GM18502 (cell line): ENCODE measurements around the gene ADAMTS18.
"Not testable (repeated sequence)": the region's sequence is repeated elsewhere in the genome, so short reads cannot be mapped to it uniquely, and the experiment has no call there.

Source experiments
- ATAC-seq: cut with Tn5 transposase; IDR thresholded peaks from one replicate; pipeline ENCODE4 v1.9.1; 2021; ENCODE audit warnings: mild to moderate bottlenecking; ENCODE audit not compliant: unreplicated experiment, poor library complexity

Gene ADAMTS18

DNA sequence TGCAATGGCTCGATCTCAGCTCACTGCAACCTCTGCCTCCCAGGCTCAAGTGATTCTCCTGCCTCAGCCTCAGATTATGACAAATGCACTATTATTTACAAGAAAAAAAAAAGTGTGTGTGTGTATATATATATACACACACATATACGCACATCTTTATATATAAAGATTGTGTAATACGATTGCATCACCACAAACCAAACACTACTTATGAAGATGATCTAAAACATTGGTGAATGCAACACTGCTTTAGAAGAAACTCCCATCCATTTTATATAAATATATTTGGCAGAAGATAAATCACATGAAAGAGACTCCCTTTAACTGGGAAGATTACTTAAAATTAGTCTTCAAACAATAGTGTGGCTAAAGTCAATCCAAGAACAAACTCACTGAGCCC, 138.9 kb downstream of the ADAMTS18 start:
- no peak for ATAC-seq

DNA sequence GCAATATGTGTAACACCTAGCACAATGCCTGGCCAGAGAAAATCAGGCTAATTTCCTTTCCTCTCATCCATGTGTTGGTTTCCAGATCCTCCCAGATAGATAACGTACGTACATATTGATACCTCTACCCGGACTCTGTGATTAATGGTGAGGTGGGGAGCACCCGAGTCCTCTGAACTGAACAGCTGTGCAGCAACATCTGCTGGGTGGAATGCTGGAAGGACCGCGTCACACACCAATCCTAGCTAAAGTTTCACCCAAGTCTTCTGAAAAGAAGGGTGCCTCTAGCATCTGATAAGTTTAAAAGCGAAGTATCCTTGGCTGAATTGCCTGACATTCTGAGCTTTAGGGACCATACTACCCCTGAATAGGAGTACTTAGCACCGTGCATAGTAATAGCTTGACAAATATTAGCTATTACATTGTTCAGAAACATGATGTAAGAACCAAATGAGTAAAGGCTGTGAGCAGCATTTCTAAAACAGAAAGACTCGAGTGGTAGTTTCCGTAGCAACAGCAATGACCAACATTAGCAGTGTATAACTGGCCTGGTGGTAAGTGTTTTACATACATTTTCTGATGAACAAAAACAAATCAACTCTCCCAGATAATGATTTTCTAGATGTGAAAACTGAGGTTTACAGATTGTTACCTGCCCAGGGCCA, 144.3 kb downstream of the ADAMTS18 start:
- ATAC-seq: no peak

DNA sequence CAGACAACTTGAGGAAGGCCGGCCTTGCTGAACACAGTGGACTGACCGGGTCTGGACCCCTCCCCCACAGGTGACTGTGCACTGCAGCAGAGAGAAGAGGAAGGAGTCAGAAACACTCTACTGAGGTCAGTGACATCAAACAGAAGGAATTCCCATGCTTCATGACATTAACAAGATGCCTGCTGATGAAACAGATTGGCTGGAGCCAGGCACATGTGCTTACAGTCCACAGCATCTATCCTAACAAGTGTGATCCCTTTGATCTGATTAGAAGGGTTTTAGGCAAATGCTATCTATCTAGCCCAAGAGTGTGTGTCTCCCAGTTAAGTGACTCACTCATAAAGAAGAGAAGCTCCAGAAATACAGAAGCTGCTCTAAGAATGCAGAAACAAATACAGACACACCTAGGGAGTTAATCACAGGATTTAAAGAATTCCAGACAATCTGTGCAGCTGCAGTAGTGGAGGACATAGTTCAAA, 145.5 kb downstream of the ADAMTS18 start:
- ATAC-seq: no peak

DNA sequence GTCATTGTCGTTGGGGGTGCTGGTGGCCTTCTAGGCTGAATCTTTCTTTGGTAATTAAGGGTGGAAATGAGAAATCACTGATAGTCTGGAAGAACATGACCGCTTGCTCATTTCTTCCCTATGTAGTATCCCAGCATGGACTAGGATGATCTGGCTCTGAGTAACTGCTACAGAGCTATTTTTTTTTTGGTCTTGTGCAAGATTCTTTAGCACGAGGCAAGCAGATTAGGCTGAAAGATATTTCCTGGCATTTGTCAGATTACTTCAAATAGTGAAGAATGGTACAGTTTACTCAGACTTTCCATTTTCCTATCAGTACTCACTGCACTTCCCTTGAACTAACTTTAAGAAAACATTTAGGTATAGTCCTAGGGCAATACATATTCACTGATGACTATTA, 146.6 kb downstream of the ADAMTS18 start:
- no peak for ATAC-seq

DNA sequence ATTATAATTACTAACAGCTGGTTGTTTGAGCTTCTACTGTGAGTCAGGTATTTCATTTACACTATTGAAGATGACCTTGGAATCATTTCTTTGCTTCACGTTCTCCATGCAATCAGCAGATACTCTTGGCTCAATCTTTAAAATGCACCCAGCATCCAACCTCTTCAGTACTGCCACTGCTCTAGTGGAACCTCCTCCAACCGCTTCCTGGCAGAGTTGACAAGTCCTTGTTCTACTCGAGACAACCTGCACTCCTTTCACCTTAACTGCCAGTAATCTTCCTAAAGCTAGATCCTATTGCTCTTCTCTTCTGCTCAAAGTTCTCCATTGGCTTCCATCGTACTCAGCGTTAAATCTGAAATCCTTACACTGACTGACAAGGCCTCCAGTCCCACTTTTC, 149.2 kb downstream of the ADAMTS18 start:
- no peak for ATAC-seq

DNA sequence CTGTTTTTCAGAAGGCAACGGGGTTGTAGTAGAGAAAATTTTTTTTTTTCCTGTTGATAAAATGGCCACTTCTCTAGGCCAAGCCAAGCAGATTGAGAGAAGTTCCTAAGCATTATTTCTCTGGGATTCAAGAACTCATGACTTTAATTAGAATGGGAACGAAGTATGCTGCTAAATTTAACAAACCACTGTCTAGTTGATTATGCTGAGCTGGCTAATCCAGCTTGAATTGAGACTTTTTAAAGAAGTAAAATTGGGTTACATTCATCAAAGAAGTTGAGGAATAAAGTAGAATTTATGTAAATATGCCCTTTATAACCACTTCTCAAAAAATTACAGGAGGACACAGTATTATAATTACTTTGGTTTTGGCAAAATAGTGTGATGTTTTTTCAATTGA, 152.5 kb downstream of the ADAMTS18 start:
- ATAC-seq: no peak

DNA sequence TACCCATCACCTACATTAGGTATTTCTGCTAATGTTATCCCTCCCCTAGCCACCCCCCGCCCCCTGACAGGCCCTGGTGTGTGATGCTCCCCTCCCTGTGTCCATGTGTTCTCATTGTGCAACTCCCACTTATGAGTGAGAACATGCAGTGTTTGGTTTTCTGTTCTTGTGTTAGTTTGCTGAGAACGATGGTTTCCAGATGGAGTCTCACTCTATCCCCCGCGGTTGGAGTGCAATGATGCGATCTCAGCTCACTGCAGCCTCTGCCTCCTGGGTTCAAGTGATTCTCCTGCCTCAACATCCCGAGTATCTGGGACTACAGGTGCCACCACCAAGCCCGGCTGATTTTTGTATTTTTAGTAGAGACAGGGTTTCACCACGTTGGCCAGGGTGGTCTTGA, 155.5 kb downstream of the ADAMTS18 start:
- not testable (repeated sequence) for ATAC-seq

DNA sequence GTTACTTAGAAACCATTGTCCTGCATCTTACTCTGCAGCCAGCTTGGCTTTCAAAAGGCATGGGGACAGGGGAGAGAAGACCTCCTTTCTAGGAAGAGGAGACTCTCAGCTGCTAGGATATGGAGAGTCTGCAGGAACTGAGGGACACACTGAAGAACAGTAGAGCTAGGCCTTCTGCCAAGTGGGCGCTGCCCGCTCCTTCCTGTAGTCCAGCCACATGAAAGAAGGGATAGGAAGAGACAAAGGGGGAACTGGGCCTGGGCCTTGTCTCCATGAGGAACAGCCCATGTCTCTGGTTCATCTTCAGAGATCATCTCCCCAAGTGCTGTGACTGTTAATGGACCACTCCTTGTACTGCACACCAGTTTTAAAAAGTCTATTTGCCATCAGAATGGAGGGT, 157.3 kb downstream of the ADAMTS18 start:
- no peak for ATAC-seq

DNA sequence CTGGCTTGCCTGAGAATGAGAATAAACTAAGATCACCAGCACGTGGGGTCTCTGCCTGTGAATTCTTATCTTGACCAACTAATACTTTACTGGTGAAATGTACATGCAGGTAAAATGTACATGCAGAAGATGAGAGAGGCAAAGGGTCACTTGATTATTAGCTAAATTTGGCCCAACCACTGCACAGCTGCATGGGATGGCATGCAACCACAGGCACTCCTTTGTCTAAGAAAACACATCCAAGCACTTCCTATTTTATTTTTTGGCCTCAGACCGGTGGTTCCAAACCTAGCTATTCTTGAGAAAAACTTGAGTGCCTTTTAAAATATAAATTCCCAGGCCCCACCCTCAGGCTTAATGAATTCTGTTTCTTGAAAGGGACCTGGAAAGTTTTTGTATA, 157.7 kb downstream of the ADAMTS18 start:
- ATAC-seq: no peak

DNA sequence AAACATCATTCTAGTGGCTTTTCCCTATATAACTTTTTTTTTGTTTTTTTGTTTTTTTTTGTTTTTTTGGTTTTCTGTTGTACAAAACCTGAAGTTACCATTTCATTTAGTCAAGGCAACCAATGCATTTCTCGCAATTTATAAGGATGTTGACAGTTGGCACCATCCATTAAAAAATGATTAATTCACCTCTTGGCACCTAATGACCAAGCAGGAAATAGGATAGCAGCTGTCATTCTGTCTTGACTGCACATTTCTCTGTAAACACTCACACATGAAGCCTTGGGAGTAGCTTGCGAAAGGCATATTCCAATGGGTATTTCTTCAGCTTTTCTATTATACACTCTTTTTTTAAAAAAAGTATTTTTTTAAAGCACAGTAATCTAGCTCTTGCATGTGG, 158.2 kb downstream of the ADAMTS18 start:
- no peak for ATAC-seq

DNA sequence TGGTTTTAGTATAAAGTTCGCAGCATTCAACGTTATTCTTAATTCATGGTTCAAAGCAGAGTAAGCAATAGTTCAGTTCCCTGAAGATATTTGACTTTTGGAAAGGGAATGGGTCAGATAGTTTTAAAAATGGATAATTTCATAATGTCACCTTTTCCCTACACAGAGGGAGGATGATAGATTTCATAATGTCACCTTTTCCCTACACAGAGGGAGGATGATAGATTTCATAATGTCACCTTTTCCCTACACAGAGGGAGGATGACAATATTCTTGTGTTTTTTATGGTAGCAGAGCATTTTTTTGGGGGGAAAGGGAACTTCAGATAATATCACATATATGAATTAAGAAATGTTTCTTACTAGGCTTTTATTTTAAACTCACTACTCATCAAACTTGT, 159.5 kb downstream of the ADAMTS18 start:
- ATAC-seq: not testable (repeated sequence)

DNA sequence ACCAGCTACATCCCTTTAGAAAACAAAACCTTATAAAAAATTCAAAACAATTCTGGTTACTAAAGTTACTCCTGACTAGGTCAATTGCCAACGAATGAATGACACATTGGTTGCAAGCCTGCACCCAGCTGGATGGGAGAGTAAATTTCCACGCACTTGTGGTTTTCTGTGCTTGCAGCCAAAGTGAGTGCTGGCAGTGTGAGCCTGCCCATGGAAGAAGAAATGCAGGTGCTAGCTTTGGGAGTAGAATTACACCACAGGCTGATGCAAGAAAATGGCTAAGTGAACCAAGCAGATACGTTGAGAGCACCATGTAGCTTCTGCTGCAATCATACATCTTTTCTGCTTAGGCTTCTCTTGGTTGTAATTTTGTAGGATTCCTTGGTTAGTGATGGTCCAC, 161.0 kb downstream of the ADAMTS18 start:
- no peak for ATAC-seq

DNA sequence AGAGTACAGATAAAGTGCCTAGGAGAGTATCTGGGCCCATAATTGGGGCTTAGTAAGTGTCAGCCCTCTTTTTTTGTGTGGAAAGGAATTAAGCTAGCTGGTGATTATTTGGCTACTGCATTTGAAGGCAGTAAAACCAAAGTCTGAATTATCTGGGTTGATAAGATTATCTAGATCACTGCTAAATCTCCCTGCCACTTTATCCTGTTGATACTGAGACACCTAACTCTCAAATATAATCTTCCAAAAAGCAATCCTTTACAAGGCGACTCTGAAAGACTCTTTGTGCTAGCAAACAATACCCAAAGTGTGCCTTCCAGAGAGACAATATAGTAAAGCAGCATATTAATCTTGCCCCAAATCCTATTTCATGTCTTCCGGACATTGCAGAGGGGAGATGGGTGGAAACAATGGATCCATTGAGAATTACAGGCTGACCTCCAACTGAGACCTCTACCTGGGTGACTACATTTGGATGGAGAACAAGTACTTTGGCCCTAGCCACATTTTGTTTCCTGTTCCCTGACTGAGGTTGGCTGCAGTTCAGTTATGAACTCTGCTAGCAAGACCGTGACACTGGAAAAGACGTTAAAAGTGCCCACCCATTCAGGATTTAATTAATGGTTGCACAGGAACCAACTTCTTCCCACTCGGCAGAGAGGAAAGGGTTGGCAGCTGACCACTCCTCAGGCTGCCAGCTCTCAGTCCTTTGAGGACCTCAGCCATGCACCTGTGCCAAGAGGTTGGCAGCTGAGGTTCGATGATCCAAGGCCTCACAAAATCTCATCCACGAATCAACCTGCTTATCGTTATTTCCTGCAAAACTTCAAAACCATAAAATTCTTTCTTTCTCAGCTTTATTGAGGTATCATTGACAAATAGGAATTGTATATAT, 163.1 kb downstream of the ADAMTS18 start:
- ATAC-seq: no peak

DNA sequence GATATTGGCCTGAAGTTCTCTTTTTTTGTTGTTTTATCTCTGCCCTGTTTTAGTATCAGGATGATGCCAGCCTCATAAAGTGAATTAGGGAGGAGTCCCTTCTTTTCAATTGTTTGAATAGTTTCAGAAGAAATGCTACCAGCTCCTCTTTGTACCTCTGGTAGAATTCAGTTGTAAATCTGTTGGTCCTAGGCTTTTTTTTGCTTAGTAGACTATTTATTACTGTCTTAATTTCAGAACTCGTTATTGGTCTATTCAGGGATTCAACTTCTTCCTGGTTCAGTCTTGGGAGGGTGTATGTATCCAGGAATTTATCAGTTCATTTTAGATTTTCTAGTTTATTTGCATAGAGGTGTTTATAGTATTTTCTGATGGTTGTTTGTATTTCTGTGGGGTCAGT, 168.6 kb downstream of the ADAMTS18 start:
- not testable (repeated sequence) for ATAC-seq

DNA sequence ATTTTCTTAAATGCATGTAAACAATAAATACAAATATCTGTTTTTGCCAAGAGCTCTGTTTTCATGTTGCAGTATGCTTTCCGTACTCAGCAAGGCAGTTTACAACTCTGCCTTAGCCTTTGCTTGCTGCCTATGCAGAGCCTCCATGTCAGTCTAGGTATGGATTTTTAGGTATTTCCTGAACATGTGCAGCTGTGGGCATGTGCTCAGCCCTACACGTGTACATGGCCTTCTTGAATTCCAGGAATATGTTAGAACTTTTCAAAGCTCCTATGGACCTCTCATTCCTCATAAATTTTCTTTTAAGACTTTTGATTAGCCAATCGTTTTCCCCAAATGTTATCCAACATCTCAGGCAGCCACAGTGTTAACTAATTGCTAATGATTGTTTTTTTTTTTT, 171.9 kb downstream of the ADAMTS18 start:
- no peak for ATAC-seq

DNA sequence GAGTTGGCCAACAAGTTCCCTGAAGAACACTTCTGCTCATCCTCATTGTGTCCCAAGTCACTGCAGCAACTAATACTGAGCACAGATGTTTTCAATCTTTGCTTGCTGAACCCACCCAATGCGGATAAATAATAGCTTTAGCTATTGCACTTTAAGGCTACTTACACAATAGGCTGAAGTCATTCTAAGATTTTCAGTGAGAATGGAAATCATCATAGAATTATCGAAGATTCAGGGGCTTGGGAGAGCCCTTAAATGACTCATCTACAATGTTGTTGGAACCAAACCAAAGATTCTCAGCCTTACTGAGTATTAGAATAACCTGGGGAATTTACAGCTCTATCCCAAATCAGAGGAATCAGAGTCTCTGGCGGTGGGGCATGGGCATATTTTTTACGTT, 184.4 kb downstream of the ADAMTS18 start:
- no peak for ATAC-seq

DNA sequence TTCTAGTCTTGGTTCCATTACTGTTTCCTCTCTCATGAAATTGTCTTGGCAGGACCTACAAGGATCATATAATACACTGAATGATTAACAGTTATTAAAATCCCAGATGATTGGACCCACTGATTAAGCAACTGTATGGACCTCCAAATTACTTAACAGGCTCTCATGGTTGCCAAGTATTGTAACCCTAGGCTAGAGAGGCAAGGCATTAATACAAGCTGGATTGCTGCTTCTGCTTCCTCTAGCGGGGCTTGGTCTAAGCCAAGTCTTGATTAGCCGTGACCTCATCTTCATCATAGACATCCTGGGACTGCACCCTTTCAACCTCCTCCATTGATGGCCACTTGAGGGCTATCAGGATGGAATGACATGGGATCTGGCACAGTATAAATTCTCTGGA, 188.7 kb downstream of the ADAMTS18 start:
- no peak for ATAC-seq

DNA sequence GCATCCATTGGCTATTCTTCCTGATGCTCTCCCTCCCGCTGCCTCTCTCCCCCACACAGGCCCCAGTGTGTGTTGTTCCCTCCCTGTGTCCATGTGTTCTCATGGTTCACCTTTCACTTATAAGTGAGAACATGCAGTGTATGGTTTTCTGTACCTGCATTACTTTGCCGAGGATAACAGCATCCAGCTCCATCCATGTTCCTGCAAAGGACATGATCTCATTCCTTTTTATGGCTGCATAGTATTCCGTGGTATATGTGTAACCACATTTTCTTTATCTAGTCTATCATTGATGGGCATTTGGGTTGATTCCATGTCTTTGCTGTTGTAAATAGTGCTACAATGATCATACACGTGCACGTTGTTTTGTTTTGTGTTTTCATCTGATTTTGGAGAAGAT, 192.4 kb downstream of the ADAMTS18 start:
- not testable (repeated sequence) for ATAC-seq

DNA sequence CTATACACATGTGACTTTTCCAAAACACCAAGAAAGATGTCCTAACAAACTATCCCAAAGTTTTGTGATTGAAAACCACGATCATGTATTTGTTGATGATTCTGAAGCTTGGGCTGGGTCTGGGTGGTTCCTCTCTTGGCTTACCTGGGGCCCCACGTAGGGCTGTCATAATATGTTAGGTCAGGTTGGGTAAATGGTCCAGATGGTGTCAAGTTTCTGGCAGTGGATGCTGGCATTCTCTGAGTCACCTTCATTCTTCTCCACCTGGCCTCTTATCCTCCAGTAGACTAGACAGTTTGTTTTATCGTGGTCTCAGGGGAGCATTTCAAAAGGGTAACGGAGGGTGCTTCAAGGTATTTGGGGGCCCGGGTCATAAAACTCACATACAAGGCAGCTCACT, 196.2 kb downstream of the ADAMTS18 start:
- no peak for ATAC-seq

DNA sequence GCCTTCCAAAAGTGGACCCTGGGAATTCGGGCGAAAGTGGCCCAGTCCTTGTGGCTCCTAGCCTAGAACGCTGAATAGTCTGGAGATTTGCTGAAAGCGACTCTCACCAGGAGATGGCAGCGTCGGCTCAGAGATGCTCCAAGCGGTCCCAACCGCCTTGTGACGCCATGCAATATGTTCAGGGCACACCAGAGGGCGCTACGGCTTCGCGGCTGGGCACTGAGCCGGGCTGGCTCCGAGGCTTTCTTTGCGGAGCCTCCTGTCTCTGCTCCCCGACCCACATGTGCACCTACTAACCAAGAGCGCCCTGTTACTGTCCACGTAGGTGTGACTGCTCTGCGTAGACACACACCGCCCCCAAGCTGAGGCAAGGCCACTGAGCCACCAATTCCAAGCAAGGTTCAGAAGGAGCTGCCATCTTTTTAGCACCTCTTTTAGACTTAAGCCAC, 198.7 kb downstream of the ADAMTS18 start:
- peak; percentile 99 for ATAC-seq

DNA sequence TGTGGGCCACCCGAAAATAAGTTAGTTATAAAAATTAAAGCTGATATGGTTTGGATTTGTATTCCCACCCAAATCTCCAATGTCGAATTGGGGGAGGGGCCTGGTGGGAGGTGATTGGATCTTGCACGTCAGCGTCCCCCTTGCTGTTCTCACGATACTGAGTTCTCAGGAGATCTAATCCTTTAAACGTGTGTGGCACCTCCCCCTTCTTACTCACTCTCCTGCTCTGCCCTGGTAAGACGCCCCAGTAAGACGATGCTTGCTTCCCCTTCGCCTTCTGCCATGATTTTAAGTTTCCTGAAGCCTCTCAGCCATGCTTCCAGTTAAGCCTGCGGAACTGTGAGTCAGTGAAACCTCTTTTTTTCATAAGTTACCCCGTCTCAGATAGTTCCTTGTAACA, 200.2 kb downstream of the ADAMTS18 start:
- no peak for ATAC-seq
